Endothelial cell of umbilical vein (primary cell): ENCODE measurements around the gene WRNIP1.

Source experiments
- CTCF ChIP-seq, 2 donors: IDR thresholded peaks; 1 replicate in 1 of 2; 2 replicates in 1 of 2; pipeline ENCODE4 v1.5.1; 2011; ENCODE audit warnings: low read length in 2 of 2, mild to moderate bottlenecking in 2 of 2, moderate library complexity in 2 of 2, control low read depth in 1 of 2, inconsistent platforms in 1 of 2, low read depth in 1 of 2; ENCODE audit not compliant: insufficient read depth in 1 of 2; ENCODE audit errors: extremely low read depth in 1 of 2
- EZH2 ChIP-seq: IDR thresholded peaks from 2 replicates; pipeline ENCODE4 v1.6.1; 2012; ENCODE audit warnings: borderline replicate concordance, low read depth, mild to moderate bottlenecking, moderate library complexity, low read length, inconsistent platforms; ENCODE audit not compliant: severe bottlenecking
- JUN ChIP-seq: IDR thresholded peaks from 2 replicates; pipeline ENCODE4 v1.6.1; 2011; ENCODE audit warnings: borderline replicate concordance, low read depth; ENCODE audit not compliant: insufficient read length, insufficient read depth
- MAX ChIP-seq: IDR thresholded peaks from 2 replicates; pipeline ENCODE4 v1.6.1; 2011; ENCODE audit not compliant: insufficient read depth, insufficient read length
- MYC ChIP-seq: IDR thresholded peaks from one replicate; pipeline ENCODE4 v1.6.1; 2011; ENCODE audit warnings: mild to moderate bottlenecking, low read depth, low read length
- POLR2A ChIP-seq: IDR thresholded peaks from 2 replicates; pipeline ENCODE4 v1.6.1; 2012; ENCODE audit warnings: low read depth, mild to moderate bottlenecking, control low read depth, low read length
- POLR2AphosphoS5 ChIP-seq: IDR thresholded peaks from 2 replicates; pipeline ENCODE4 v1.6.1; 2012; ENCODE audit warnings: low read depth, mild to moderate bottlenecking, control low read depth, low read length, moderate library complexity; ENCODE audit not compliant: insufficient read depth

GRCh38 chr6:2828629-2829028 is 63.4 kb downstream of the WRNIP1 start:
- TF ChIP-seq CTCF (IDR thresholded peaks at IDR 0.05; ENCODE audit: extremely low read depth in 1 of 2, insufficient read depth in 1 of 2, low read depth in 1 of 2, low read length in 2 of 2): no peak
- no peak for TF ChIP-seq EZH2
- TF ChIP-seq MYC: no peak
- TF ChIP-seq MAX: no peak
- TF ChIP-seq POLR2AphosphoS5: no peak
- TF ChIP-seq POLR2A: no peak
- TF ChIP-seq JUN: no peak
